Inflammatory macrophage treated with lipopolysaccharide for 4 hours (primary cell): ENCODE data around the gene HMGN1.

Experiments used
- DNase-seq: peaks from one replicate; pipeline ENCODE4 v3.0.0-alpha.2; 2020

Gene HMGN1

DNA sequence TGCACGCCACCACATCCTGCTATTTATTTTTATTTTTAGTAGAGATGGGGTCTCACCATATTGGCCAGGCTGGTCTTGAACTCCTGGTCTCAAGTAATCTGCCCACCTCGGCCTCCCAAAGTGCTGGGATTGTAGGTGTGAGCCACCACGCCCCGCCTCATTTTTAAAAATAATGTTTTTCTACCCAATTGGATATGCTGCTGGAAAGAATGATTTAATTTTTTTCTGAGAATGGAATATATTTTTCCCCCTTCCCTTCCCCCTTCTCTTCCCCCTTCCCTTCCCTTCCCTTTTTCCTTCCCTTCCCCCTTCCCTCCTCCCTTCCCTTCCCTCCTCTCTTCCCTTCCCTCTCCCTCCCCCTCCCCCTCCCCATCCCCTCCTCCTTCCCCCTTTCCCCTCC lies 17.7 kb upstream of the HMGN1 start:
- no peak for DNase-seq

DNA sequence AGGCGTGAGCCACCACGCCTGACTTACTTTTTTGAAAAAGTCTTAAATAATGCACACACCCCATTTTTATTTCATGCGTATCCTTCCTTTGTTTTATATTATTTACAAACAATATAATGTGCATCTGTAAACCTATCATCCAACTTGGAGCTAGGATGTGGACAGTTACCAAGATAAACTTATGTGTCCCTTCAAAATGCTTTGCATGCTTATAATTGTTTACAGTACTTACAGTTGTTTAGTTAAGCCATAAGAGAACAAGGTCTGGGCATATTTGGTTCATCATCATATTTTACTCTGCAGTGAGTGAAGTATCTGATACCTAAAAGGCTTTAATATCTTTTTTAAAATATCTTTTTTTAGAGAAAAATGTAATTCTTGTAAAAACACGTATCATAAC lies 16.1 kb upstream of the HMGN1 start:
- no peak for DNase-seq

DNA sequence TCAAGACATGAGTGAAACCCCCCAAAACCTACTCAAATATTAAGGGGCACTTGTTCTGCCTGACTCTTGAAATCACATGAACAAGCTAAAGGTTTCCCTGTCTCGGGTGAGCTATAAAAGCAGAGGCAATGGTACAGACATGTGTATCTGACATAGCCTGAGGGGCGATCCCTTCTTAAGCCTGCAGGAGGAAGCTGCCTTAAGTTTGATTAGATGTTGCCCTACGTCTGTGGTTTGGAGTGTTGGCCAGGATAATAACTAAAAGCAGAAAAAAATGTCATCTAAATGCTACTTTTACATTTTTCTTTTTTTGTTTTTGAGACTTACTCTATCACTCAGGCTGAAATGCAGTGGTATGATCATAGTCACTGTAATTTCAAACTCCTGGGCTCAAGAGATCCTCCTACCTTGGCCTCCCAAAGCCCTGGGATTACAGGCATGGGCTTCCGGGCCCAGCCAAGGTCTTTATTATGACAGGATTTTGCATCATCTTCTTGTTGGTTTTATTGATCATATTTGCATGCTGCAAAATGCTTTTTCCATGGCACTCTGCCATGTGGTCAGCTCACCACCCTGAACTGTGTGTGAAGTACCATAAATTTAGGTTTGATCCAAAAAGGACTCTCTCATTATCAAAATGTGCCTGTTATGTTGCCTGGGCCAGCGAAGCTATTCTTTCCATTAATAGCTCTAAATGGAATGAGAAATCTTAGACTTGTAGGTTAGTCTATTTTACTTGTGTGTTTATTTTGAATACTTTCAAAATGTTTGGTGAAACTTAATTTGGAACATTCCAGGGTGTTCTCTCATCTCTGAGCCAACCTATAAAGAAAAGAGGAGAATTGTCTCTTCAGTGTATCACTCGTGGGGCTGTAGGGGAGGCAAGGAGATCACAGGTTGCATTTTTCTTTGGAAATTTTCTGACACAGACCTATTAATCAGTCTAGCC lies 15.0 kb upstream of the HMGN1 start:
- DNase-seq, result no peak

DNA sequence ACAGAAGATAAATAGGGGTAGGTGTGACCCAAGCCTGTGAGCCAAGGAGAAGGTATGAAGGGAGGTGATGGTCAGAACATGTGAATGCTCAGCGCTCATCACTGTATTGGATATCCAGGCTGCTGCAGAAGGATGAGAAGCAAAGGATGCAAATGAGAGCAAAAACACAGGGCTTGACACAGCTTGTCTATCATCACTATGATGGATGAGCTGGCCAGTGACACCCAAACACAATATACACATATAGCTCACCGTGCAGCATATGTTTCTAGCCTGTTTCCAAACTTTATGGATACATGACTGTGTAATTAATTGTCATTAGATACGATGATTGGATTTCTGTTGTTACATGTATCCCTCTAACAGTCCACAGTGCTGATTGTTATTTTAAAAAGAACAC lies 13.8 kb upstream of the HMGN1 start:
- DNase-seq, result no peak

DNA sequence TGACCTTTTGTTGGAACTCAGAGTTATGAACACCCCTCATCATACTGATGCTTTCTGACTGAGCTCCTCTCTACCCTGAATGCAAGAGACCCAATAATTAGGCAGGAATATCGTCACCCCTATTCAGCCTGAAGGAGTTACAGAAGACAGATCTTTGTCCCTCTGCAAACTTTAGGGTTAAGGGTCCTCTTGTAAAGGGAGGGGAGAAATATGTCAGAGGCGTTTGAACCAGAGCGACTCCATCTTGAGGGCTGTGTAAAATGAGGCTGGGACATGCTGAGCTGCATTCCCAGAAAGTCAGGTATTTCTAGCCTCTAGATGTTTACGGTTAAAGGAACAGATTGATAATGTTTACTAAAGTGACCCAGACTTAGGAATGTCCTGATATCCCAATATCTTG lies 10.5 kb upstream of the HMGN1 start:
- DNase-seq, result no peak

DNA sequence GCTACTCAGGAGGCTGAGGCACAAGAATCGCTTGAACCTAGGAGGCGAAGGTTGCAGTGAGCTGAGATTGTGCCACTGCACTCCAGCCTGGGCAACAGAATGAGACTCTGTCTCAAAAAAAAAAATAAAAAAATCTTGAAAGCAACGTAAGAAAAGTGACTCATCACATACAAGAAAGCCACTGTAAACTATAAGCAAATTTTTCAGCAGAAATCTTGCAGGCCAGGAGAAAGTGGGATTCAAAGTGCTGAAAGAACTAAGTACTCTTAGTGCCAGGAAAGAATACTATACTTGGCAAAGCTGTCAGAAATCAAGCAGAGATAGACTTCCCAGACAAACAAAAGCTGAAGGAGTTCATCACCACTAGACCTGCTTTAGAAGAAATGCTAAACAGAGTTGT lies 4.4 kb upstream of the HMGN1 start:
- DNase-seq, result no peak

DNA sequence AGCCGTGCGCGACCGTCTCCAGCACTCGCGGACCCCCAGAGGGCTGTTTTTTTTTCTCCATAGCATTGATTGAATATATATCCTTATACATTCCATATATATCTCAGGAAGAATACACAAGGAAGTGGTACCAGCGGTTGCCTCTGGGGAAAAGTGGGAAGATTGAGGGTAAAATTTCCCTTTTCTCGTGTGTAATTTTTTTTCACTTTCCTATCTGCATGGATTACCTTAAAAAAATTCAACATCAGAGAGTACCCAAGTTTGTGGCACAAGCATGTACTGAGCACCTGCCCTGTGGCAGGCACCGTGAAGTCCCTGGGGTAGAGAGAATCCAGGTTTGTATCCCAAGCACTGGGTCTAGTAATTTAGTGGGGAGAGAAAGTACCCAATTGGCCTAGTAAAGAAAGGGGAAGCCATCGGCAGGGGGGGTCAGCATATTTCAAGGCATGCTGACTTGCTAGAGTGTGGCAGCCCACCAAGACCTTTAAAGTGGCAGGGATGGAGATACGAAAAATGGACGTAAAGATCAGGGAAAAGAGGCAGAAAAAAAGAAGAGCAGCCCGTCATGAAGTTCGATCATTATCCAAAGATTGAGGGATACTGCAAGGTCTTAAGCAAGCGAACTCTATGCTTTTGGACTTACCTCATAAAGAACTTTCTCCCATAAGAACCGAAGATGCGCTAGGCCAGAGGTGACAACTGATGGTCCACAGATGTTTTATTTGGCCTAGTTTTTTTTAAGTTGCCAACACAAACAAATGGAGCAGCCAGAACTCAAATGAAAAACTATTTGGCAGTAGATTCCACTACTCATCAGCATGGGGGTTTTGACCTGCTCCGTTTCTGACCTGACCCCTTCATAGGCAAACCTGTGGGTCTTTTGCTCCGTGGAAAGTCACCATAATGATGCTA lies 1.5 kb upstream of the HMGN1 start:
- DNase-seq, result no peak

DNA sequence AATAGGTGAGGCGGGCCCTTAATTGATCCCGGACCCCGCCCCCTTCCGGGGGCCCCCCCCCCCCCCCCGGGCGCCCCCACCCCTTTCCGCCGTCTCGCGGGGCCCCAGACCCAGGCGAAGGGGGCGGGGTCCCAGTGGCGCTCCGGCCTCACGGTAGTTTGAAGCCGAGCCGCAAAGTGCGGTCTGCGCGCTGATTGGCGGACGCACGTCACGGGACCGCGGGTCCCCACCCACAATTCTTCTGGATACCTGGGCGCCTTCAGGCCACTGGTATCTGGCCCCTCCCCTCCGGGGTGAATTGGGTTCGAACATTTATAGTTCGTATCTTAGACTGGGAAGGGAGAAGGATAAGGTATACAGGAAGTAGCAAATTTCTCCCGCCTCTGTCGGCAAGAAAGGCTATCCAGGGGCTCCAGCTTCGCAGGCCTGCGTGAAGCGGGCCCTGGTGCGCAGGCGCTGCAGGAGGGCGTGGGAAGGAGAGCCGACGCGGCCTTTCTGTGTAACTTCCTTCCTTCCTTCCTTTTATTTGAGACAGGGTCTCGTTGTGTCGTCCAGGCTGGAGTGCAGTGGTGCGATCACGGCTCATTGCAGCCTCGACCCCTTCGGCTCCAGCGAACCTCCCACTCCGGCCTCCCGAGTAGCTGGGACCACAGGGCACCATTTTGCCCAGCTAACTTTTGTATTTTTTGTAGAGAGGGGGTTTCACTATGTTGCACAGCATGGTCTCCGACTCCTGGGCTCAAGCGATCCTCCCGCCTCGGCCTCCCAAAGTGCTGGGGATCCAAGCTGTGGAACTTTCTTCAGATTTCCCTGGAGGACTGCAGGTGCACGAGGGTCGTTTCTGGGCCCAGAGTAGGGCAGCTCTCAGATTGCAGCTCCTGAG lies 564 bp upstream of the HMGN1 start:
- DNase-seq, result peak; percentile 92

DNA sequence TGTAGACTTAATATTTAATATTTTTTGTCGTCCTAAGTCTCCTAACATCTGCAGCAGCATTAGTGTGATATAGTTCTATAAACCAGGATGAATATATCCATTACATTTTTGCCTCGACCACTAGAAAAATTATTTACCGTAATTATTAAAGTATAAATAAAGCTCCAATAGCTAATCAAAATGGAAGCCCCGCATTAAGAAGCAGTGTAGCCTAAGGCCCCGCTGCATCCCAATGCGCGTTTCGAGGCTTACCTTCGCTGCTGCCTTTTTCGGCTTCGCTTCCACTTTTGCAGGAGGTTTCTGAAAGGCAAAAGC lies 891 bp downstream of the HMGN1 start:
- peak; percentile 27 for DNase-seq

DNA sequence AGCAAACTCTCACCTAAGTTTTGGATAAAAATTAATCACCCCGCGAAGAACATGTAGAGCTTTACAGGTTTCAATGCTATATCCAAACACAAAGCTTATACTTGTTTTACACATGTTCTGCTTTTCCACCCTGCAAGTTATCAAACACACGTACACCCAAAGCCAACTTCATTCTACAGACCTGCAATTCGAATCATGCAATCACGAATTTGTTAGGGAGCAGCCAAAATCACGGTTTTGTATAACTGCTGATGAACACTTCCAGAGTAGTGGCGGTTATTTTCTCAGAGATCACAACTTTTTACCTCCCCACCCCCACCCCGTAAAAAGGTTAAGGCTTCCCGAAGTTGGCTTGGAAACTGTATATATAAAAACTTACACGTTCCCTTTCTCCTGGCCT lies 1.4 kb downstream of the HMGN1 start:
- no peak for DNase-seq

DNA sequence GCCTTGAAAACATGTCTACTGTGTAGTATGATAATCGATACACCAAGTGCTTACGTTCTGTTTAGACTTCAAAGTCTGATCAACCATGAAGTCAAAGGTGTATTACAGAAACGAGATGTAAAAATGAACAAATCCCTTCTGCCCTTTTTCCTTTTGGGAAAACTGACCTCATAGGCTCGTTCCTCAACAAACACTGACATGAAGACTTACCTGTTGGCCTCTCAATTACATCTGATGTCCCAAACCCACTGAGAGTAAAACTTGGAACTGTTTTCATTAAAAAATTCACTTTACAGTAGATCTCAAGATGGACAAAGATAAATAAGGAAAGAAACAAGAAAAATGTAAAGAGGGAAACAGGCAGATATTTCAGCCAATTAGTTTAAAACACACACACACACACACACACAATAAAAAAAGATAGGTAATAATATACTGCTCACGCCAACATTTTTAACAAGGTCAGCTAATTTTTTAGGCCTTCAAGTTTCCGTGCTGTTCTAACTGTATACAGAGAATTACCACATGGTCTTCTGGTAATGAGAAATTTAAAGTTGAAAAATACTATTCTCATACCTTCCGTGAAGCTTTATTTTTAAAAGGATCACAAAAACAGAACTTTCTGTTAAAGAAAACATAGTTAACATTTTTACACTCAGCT lies 2.1 kb downstream of the HMGN1 start:
- no peak for DNase-seq

DNA sequence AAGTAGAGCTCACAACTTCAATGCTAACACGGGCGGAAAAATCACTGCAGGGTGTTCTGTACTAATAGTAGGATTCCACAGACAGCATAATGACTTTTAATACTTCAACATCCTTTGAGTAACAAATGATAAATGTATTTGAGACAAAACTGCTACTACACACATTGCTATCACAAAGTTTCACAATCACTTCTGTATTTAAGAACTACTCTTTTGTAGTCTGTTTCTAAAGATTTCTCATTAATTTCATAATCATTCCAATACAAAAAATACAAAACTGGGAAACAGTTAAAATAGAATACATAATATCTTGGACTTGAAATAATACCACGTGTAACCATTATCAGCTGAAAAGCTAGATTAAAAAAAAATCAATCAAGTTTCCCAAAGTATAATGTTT lies 2.7 kb downstream of the HMGN1 start:
- peak; percentile 51 for DNase-seq

DNA sequence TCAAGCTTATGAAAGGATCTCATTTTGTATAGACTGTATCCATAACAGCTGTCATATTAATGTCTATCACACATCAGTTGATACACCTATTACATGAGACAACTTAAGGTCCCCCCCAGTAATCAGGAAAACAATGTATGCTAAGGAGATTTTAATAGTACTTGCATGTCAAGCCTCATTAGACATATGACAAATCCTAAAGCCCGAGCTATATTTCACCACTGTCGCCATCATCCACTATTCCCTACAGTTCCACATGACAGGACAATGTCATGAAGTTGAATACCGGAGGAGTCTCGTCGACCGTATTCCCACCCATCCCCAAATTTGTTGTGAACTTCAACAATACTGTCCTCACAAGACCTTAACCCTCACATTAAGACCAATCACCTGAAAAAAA lies 3.4 kb downstream of the HMGN1 start:
- no peak for DNase-seq

DNA sequence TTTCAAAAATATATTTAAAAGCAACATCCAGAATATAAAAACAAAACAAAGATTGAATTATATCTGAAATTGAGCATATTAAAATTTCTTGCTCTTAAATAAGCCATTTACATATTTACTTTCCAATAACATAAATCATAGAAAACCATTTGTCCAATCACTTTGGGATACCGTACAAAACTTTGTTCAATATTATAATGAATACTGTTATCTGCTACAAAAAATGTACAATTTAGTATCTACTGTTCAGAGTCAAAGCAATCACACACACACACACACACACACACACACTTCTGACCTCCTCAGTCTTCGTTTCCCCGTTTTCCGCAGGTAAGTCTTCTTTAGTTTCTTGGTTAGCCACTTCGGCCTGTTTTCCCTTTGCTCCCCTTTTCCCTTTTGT lies 4.0 kb downstream of the HMGN1 start:
- no peak for DNase-seq

DNA sequence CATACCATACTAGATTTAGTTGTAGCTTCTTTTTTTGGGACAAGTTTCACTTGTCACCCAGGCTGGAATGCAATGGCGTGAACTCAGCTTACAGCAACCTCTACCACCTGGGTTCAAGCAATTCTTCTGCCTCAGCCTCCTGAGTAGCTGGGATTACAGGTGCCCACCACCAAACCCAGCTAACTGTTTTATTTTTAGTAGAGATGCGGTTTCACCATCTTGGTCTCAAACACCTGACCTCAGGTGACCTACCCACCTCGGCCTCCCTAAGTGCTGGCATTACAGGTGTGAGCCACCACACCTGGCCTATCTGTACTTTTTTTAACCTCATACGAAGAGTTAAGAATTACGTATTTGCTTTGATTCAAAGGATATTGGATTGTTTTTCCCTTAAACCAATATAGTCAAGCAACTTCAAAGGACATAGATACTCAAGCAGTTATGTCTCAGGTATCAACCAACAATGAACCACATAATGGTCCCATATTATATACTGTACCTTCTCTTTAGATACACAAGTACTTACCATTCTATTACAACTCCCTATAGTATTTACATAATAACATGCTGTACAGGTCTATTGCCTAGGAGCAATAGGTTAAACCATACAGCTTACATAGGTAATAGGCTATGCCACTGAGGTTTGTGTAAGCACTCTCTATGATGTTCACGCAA lies 7.5 kb downstream of the HMGN1 start:
- DNase-seq, result no peak

DNA sequence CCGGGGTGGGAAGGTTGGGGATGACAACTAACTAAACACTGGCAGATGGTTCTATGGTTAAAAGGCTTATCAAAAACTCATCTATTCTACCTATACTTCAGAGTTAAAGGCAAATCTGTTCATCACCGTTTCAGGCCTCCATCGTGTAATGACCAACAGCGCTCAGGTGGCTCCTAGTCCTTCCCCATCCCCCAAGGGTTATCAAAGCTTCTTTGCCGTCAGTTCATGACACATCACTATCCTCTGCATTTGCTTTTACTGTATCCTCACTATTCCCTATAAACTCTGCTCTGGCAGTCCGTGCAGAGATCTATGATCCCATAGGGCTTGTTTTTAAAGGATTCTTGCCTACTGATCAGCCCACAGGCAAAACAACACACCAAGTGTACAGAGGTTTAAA lies 8.2 kb downstream of the HMGN1 start:
- no peak for DNase-seq

DNA sequence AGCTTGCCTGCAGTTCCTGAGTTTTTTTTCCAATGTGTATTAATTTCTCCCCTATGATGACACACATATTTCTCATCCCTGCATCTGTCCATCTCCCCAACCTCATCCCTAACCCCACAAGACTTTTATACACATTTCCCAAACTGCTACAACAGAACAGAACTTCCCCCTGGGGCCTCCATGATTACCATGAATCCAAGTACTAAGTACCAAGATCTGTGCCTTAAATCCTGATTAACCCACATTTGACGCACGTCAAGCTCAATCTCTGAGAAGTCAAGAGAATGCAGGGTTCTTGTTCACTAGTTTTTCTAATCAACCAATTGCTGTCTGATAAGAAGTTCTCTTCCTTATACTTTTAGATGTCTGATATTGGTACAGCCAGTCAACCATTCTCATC lies 9.7 kb downstream of the HMGN1 start:
- DNase-seq, result no peak

DNA sequence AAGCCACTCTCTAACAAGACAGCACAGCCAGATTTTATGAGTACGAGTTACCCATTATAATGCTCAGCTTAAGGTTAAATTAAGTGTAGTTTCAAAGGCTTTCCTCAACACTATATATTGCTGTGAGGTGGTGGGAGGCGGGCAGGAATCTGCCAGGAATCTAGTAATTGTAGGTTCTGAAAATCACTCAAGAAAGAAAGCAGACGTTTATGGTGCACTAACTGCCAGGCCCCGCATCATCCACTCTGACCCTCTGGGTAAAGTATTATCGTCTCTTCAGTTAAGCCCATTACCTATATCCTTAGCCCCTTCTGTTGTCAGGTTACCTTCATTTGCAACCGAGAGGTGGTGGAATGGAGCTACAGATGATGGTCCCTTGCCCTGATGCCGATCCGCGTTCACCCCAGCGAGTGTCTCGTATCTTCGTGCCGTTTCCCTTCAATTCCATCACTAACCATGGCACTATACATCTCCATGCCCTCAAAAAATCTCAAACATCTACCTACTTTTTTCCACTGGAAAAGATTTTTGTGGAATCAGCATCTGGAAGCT lies 12.4 kb downstream of the HMGN1 start:
- DNase-seq, result no peak

DNA sequence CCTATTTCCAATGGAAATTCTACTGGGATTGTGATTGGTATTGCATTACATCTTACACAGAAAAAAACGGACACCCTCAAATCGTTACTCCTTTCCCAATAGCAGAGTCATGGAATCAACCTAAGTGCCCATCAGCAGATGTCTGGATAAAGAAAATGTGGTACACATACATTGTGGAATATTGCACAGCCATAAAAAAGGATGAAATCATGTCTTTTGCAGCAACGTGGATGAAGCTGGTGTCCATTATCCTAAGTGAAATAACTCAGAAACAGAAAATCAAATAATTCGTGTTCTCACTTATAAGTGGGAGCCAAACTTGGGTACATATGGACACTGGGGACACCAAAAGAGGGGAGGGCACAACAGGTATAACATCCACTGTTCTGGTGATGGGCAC lies 14.3 kb downstream of the HMGN1 start:
- no peak for DNase-seq

DNA sequence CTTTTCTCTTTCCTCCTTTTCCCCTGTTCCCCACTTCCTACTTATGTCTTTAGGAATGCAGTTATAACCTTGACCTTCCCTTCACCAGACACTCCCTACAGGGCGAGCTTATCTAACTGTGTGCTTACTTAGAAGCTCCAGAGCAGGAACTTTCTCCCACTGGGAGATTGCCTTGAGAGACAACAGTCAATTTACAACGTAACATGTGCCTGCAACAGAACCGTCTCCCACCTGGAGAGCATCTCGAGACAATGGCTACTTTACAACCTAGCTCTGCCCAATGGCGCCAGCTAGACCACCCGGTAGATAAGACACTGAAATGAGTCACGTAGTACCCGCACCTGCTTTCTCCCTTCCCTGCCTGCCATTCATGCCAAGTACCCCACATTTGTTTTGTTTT lies 16.7 kb downstream of the HMGN1 start:
- DNase-seq, result no peak

DNA sequence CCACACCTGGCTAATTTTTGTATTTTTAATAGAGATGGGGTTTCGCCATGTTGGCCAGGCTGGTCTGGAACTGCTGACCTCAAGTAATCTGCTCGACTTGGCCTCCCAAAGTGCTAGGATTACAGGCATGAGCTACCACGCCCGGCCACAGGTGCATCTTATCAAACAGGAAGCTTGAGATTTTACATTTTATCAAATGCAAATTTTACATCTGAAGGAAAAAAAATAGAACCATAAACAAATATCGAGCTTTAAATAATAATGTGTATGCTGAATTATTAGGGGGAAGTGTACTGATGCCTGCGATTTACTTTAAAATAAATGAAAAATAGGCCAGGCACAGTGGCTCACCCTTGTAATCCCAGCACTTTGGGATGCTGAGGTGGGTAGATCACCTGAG lies 18.9 kb downstream of the HMGN1 start:
- no peak for DNase-seq

DNA sequence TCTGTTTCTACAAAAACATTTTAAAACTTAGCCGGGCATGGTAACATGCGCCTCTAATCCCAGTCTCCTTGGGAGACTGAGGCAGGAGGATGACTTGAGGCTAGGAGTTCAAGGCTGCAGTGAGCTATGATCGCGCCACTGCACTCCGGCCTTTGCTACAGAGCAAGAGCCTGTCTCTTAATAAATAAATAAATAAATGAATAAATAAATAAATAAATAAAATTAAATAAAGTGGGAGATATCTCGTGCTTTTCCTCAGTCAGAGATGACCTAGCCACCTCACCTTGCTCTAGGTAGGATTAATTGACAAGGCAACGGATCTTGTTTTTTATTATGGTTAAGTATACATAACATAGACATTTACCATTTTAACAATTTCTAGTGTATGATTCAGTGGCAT lies 21.2 kb downstream of the HMGN1 start:
- DNase-seq, result no peak
